Astrocyte (in vitro differentiated cells and primary cell): Measurements from ENCODE around the gene SFXN3.

ENCODE experiments used
- CTCF ChIP-seq: IDR thresholded peaks from 2 replicates; pipeline ENCODE4 v1.5.1; 2011; ENCODE audit warnings: low read depth, mild to moderate bottlenecking, inconsistent platforms, low read length, moderate library complexity; ENCODE audit not compliant: insufficient read depth
- EZH2 ChIP-seq: IDR thresholded peaks from 2 replicates; pipeline ENCODE4 v1.6.1; 2012; ENCODE audit warnings: mild to moderate bottlenecking, low read length, inconsistent platforms; ENCODE audit not compliant: insufficient read depth

GRCh38 chr10:100985336-100985735 lies 45.7 kb upstream of the SFXN3 start:
- TF ChIP-seq CTCF (no peak), EZH2 (no peak)
